SK-N-SH treated with all-trans-retinoic acid at 6 μM for 48 hours (cell line): Measurements from ENCODE around the gene CTCF.

ENCODE experiments used
- BACH2 ChIP-seq: fragments of 250-450 bp; sonication (Bioruptor Pico); IDR thresholded peaks from 2 replicates; pipeline ENCODE4 v1.9.0; 2021; ENCODE audit warnings: mild to moderate bottlenecking, borderline replicate concordance
- GLIS3 ChIP-seq: fragments of 250-450 bp; sonication (Bioruptor Pico); IDR thresholded peaks from 2 replicates; pipeline ENCODE4 v1.5.0; 2020; ENCODE audit warnings: mild to moderate bottlenecking, moderate library complexity
- PATZ1 ChIP-seq: fragments of 250-450 bp; sonication (Bioruptor Pico); IDR thresholded peaks from 2 replicates; pipeline ENCODE4 v1.8.0; 2020; ENCODE audit warnings: mild to moderate bottlenecking, moderate library complexity, borderline replicate concordance
- POU6F1 ChIP-seq: fragments of 250-450 bp; sonication (Bioruptor Pico); IDR thresholded peaks from 2 replicates; pipeline ENCODE4 v1.8.0; 2021; ENCODE audit warnings: low read depth, mild to moderate bottlenecking, moderate library complexity, borderline replicate concordance
- ZFP3 ChIP-seq: fragments of 250-450 bp; sonication (Bioruptor Pico); IDR thresholded peaks from 2 replicates; pipeline ENCODE4 v1.5.0; 2020; ENCODE audit warnings: mild to moderate bottlenecking, moderate library complexity
- ZFP30 ChIP-seq: fragments of 450-650 bp; formaldehyde crosslinking; IDR thresholded peaks from 2 replicates; pipeline ENCODE4 v1.5.0; 2022; ENCODE audit warnings: mild to moderate bottlenecking, moderate library complexity

- no peak for TF ChIP-seq ZFP30 (CRISPR knock-in tag)
- TF ChIP-seq BACH2 (CRISPR knock-in tag), result no peak
- TF ChIP-seq POU6F1, result no peak
- TF ChIP-seq ZFP3 (CRISPR knock-in tag), result no peak
- TF ChIP-seq GLIS3, result no peak
- TF ChIP-seq PATZ1 (CRISPR knock-in tag), result no peak
Measured at GRCh38 chr16:67546761-67547422, 15.4 kb upstream of the CTCF start.
